ENCODE results near the gene VOPP1.

- TF ChIP-seq CTCF (IDR thresholded peaks at IDR 0.05) = no peak
- TF ChIP-seq EP300 (IDR thresholded peaks at IDR 0.05) = no peak
- TF ChIP-seq POLR2A (IDR thresholded peaks at IDR 0.05) = no peak
Observed at GRCh38 chr7:55432506-55432905, 139.8 kb downstream of the VOPP1 start.

All from ovary (tissue), 3 donors.